SK-N-SH (cell line): ENCODE results near the gene CRIM1.

ENCODE experiments used
- EP300 ChIP-seq, 2 experiments: IDR thresholded peaks; 2 replicates each; pipeline versions ENCODE4 v1.4.0 to v1.6.1; 2012; ENCODE audit warnings: borderline replicate concordance in 1 of 2, low read depth in 1 of 2, low read length in 1 of 2
- FOSL2 ChIP-seq: IDR thresholded peaks from 2 replicates; pipeline ENCODE4 v1.4.0; 2012; ENCODE audit warnings: low read depth, mild to moderate bottlenecking, moderate library complexity, borderline replicate concordance
- FOXJ3 ChIP-seq: sonication (generic); formaldehyde crosslinking; IDR thresholded peaks from 2 replicates; pipeline ENCODE4 v1.5.1; 2020; ENCODE audit warnings: mild to moderate bottlenecking, missing genetic modification reagents
- GABPA ChIP-seq: IDR thresholded peaks from 2 replicates; pipeline ENCODE4 v1.4.0; 2012; ENCODE audit warnings: low read depth, mild to moderate bottlenecking
- MXI1 ChIP-seq: IDR thresholded peaks from 2 replicates; pipeline ENCODE4 v1.6.1; 2012; ENCODE audit warnings: mild to moderate bottlenecking, low read depth, low read length, improper control_type of control experiment
- NFIC ChIP-seq: IDR thresholded peaks from 2 replicates; pipeline ENCODE4 v1.4.0; 2012; ENCODE audit warnings: borderline replicate concordance
- POLR2AphosphoS5 ChIP-seq: IDR thresholded peaks from 2 replicates; pipeline ENCODE4 v1.6.1; 2012; ENCODE audit warnings: low read depth, low read length
- YY1 ChIP-seq: IDR thresholded peaks from 2 replicates; pipeline ENCODE4 v1.4.0; 2012; ENCODE audit warnings: low read depth, mild to moderate bottlenecking
- TF ChIP-seq, protein P1 (sequence below): fragments of 200-600 bp; sonication (generic); IDR thresholded peaks from 2 replicates; pipeline ENCODE4 v1.6.1; 2017; ENCODE audit warnings: antibody characterized with exemption, mild to moderate bottlenecking, moderate library complexity
- TF ChIP-seq, protein P2 (sequence below): fragments of 150-350 bp; IDR thresholded peaks from 2 replicates; pipeline ENCODE4 v1.6.1; 2016; ENCODE audit warnings: mild to moderate bottlenecking, low read depth, low read length
- TF ChIP-seq, protein P3 (sequence below): IDR thresholded peaks from 2 replicates; pipeline ENCODE4 v1.4.0; 2012; ENCODE audit warnings: low read depth, borderline replicate concordance

DNA sequence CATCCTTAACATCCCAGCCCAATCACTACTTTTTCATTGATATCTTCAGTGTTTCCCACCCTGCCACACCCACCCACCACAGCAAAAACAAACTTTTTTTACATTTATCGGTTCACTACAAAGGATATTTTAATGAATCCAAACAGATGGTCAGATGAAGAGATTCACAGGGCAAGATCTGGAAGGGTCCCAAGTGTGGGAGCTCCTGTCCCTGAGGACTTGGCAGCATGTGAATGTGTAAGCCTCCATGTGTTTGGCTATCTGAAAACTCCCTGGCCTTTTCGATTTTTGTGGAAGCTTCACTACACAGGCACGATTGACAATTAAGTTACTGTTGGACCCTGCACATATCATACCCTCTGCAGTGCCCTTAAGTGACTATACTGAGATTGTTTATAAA lies 48.1 kb upstream of the CRIM1 start:
- TF ChIP-seq MXI1 (no peak), NFIC (no peak), GABPA (no peak), FOSL2 (no peak), YY1 (no peak), EP300 (IDR thresholded peaks at IDR 0.05; ENCODE audit: borderline replicate concordance in 1 of 2, low read depth in 1 of 2, low read length in 1 of 2) (no peak), POLR2AphosphoS5 (no peak), FOXJ3 (CRISPR knock-in tag) (no peak)
- TF ChIP-seq, protein P1, sequence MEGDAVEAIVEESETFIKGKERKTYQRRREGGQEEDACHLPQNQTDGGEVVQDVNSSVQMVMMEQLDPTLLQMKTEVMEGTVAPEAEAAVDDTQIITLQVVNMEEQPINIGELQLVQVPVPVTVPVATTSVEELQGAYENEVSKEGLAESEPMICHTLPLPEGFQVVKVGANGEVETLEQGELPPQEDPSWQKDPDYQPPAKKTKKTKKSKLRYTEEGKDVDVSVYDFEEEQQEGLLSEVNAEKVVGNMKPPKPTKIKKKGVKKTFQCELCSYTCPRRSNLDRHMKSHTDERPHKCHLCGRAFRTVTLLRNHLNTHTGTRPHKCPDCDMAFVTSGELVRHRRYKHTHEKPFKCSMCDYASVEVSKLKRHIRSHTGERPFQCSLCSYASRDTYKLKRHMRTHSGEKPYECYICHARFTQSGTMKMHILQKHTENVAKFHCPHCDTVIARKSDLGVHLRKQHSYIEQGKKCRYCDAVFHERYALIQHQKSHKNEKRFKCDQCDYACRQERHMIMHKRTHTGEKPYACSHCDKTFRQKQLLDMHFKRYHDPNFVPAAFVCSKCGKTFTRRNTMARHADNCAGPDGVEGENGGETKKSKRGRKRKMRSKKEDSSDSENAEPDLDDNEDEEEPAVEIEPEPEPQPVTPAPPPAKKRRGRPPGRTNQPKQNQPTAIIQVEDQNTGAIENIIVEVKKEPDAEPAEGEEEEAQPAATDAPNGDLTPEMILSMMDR: no peak
- TF ChIP-seq, protein P2, sequence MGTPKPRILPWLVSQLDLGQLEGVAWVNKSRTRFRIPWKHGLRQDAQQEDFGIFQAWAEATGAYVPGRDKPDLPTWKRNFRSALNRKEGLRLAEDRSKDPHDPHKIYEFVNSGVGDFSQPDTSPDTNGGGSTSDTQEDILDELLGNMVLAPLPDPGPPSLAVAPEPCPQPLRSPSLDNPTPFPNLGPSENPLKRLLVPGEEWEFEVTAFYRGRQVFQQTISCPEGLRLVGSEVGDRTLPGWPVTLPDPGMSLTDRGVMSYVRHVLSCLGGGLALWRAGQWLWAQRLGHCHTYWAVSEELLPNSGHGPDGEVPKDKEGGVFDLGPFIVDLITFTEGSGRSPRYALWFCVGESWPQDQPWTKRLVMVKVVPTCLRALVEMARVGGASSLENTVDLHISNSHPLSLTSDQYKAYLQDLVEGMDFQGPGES: no peak
- TF ChIP-seq, protein P3, sequence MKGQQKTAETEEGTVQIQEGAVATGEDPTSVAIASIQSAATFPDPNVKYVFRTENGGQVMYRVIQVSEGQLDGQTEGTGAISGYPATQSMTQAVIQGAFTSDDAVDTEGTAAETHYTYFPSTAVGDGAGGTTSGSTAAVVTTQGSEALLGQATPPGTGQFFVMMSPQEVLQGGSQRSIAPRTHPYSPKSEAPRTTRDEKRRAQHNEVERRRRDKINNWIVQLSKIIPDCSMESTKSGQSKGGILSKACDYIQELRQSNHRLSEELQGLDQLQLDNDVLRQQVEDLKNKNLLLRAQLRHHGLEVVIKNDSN: no peak
